ENCODE results near the gene ADA.

GRCh38 chr20:44597930-44598329 lies 53.6 kb downstream of the ADA start:
- TF ChIP-seq EHMT2 (IDR thresholded peaks at IDR 0.05) (no peak), GATA2 (CRISPR knock-in tag; IDR thresholded peaks at IDR 0.05) (no peak), CTCF (IDR thresholded peaks at IDR 0.05 in 2 of 3, conservative IDR thresholded peaks at IDR 0.05 in 1 of 3; ENCODE audit: insufficient read depth in 2 of 3, low read depth in 1 of 3, low read length in 3 of 3) (no peak), ZZZ3 (IDR thresholded peaks at IDR 0.05) (no peak), ERF (CRISPR knock-in tag; IDR thresholded peaks at IDR 0.05) (no peak), ZNF197 (CRISPR knock-in tag; IDR thresholded peaks at IDR 0.05; ENCODE audit: low read depth) (no peak), ATF2 (CRISPR knock-in tag; IDR thresholded peaks at IDR 0.05) (no peak), DLX4 (CRISPR knock-in tag; IDR thresholded peaks at IDR 0.05) (no peak), ARHGAP35 (IDR thresholded peaks at IDR 0.05; ENCODE audit: partially characterized antibody) (no peak), POLR2AphosphoS2 (IDR thresholded peaks at IDR 0.05; ENCODE audit: low read length) (no peak)
